Hepatocyte (in vitro differentiated cells): ENCODE results near the gene HOXA5.

Source experiments
- EZH2 ChIP-seq: fragments of 200-600 bp; sonication (generic); IDR thresholded peaks from 2 replicates; pipeline ENCODE4 v1.6.1; 2016; ENCODE audit warnings: antibody characterized with exemption, mild to moderate bottlenecking, borderline replicate concordance
- EZH2phosphoT487 ChIP-seq: fragments of 200-600 bp; sonication (generic); IDR thresholded peaks from one replicate; pipeline ENCODE4 v1.6.1; 2018; ENCODE audit warnings: antibody characterized with exemption, mild to moderate bottlenecking, low read depth, moderate library complexity; ENCODE audit not compliant: unreplicated experiment, severe bottlenecking
- TF ChIP-seq, protein P1 (sequence below): fragments of 200-600 bp; sonication (generic); IDR thresholded peaks from 2 replicates; pipeline ENCODE4 v1.5.1; 2016; ENCODE audit warnings: antibody characterized with exemption, mild to moderate bottlenecking; ENCODE audit not compliant: poor library complexity

DNA sequence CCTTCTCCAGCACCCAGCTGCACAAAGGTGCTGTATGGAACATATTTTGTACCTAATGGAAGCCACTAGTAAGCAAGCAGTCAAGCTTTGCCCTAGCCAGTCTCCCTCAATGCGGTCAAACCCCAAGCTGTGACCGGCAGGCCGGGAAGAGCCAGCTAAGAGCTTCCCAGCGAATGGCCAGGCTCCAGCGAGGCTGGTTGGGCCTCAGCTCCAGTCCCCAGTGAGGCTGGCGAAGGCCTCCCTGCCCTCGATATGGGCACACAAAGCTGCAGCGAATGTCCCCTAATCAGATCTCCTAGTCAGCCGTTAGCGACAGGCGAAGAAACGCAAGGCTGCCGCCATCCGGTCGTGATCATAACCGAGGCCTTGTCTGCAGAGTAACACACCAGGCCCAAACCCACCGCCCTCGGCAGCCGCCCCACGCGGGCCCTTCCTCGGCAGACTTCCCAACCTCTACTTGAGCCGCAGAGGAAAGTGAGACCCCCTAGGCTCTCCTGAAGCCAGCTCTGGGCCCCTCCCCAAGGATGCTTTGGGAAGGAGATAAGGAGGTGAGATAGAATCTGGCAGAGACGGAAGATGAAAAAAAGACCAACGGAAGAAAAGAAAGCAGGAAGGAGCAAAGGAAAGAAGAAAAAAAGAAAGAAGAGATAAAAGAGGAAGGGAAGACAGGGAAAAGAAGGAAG lies 24.9 kb upstream of the HOXA5 start:
- TF ChIP-seq, protein P1, sequence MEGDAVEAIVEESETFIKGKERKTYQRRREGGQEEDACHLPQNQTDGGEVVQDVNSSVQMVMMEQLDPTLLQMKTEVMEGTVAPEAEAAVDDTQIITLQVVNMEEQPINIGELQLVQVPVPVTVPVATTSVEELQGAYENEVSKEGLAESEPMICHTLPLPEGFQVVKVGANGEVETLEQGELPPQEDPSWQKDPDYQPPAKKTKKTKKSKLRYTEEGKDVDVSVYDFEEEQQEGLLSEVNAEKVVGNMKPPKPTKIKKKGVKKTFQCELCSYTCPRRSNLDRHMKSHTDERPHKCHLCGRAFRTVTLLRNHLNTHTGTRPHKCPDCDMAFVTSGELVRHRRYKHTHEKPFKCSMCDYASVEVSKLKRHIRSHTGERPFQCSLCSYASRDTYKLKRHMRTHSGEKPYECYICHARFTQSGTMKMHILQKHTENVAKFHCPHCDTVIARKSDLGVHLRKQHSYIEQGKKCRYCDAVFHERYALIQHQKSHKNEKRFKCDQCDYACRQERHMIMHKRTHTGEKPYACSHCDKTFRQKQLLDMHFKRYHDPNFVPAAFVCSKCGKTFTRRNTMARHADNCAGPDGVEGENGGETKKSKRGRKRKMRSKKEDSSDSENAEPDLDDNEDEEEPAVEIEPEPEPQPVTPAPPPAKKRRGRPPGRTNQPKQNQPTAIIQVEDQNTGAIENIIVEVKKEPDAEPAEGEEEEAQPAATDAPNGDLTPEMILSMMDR, result no peak
- peak; percentile 13 for TF ChIP-seq EZH2
- peak; percentile 78 for TF ChIP-seq EZH2phosphoT487
